HG03280 (cell line): Measurements from ENCODE around the gene RNF145.
"Not testable (repeated sequence)": the region's sequence is repeated elsewhere in the genome, so short reads cannot be mapped to it uniquely, and the experiment has no call there.

ENCODE experiments used
- ATAC-seq: cut with Tn5 transposase; IDR thresholded peaks from one replicate; pipeline ENCODE4 v1.9.1; 2021; ENCODE audit warnings: mild to moderate bottlenecking, moderate library complexity; ENCODE audit not compliant: unreplicated experiment

The RNF145 gene

GRCh38 chr5:159121061-159121460 lies 88.3 kb downstream of the RNF145 start:
- ATAC-seq, result no peak

GRCh38 chr5:159120446-159120845 lies 88.9 kb downstream of the RNF145 start:
- no peak for ATAC-seq

- ATAC-seq, result not testable (repeated sequence)
Observed at GRCh38 chr5:159119842-159120241, 89.5 kb downstream of the RNF145 start.

- ATAC-seq, result not testable (repeated sequence)
Observed at GRCh38 chr5:159118958-159119659, 90.2 kb downstream of the RNF145 start.

- ATAC-seq, result no peak
Observed at GRCh38 chr5:159113405-159113804, 95.9 kb downstream of the RNF145 start.

- ATAC-seq, result no peak
Observed at GRCh38 chr5:159112436-159112835, 96.9 kb downstream of the RNF145 start.
